ENCODE data around the gene NPY.

- TF ChIP-seq POLR2A (IDR thresholded peaks at IDR 0.05; ENCODE audit: low read depth, low read length) = no peak
- TF ChIP-seq POLR2AphosphoS5 (IDR thresholded peaks at IDR 0.05; ENCODE audit: low read depth, low read length) = no peak
- no peak for TF ChIP-seq TAF1 (IDR thresholded peaks at IDR 0.05; ENCODE audit: borderline replicate concordance, low read depth, low read length)
Observed at GRCh38 chr7:24313777-24314176, 29.8 kb downstream of the NPY start.
